Pancreas (tissue), 10 donors: ENCODE data around the gene KIAA1210. TPM values are rescaled to one million over a fixed set of nuclear protein-coding genes. Genes with fewer than 3 reads are reported as not detected.

Source experiments
- ATAC-seq, 4 donors: fragments of 200-7000 bp; cut with Tn5 transposase; one replicate each; pipeline versions ENCODE4 v1.8.0 to v1.9.1; 2020; ENCODE audit warnings: mild to moderate bottlenecking in 4 of 4, moderate library complexity in 4 of 4
- DNase-seq, 6 donors: peaks; one replicate each; pipeline ENCODE4 v3.0.0-alpha.2; 2020
- FAIRE-seq: peaks from 2 replicates; lab custom pipeline; 2012; peaks lifted over from hg19 to GRCh38; lab: Jason Lieb, UNC
- H3K27ac ChIP-seq, 4 donors: fragments of 200-600 bp; sonication (generic); 1 replicate in 3 of 4; 2 replicates in 1 of 4; pipeline versions ENCODE4 v1.5.0 to v1.8.0; 2020
- H3K27me3 ChIP-seq, 4 donors: fragments of 200-600 bp; one replicate each; pipeline ENCODE4 v1.8.0; 2021
- H3K36me3 ChIP-seq, 3 donors: fragments of 200-600 bp; sonication (generic) in 1 of 3; one replicate each; pipeline versions ENCODE4 v1.5.0 to v1.8.0; 2020 to 2021
- H3K4me1 ChIP-seq, 3 donors: fragments of 200-600 bp; one replicate each; pipeline ENCODE4 v1.8.0; 2021
- H3K4me3 ChIP-seq, 4 donors: fragments of 200-600 bp; sonication (generic) in 2 of 4; one replicate each; pipeline versions ENCODE4 v1.5.0 to v1.8.0; 2020 to 2021
- H3K9me3 ChIP-seq, 4 donors: fragments of 200-600 bp; one replicate each; pipeline ENCODE4 v1.8.0; 2021
- CTCF ChIP-seq, 4 donors: fragments of 200-600 bp; sonication (generic) in 3 of 4; IDR thresholded peaks; one replicate each; pipeline versions ENCODE4 v1.5.0 to v1.8.0; 2021; ENCODE audit warnings: antibody characterized with exemption in 4 of 4
- WGBS, 2 donors: extraction: QIAGEN DNeasy Blood & Tissue Kit; methylation state at CpG; one replicate each; pipeline ENCODE4 v1.1.7; 2013; 5-methylcytosine and 5-hydroxymethylcytosine counted together
- intact Hi-C, 3 donors: fragments of 100-400 bp; cut with DNase I; formaldehyde crosslinking; loops; one replicate each; pipeline versions ENCODE4 v1.11.1 to v1.14.2; 2022
- polyA plus RNA-seq, 2 donors: library from polyadenylated mRNA; stranded (reverse); fragments of 200-250 nt; gene quantifications; one replicate each; pipeline ENCODE4 v1.2.3, GENCODE V29; 2013
- total RNA-seq, 6 donors: library from RNA; stranded (reverse); fragmentation: NEBNext Ultra II Directional in 4 of 6; extraction: Animal tissue kit (Norgen Biotek cat#: 25700) in 4 of 6; gene quantifications; one replicate each; pipeline versions ENCODE4 v1.2.1 to v1.2.4, GENCODE V29; 2021 to 2023
- donor health status: healthy with polysubstance abuse.
- donor health status: DM: no; HTN: no; CAD: no; lungs with moderate emphysema.
- donor health status: DM: no; HTN: no; CAD: no.
- donor health status: control.
- donor health status: control.
- donor health status: Bipolar disorder and iron deficiency.
- donor health status: DM: yes; HTN: yes; CAD: no.
- donor health status: DM: no; HTN: no; CAD: no.
- donor health status: DM: no; HTN: no; CAD: no.
- donor health status: DM: yes; HTN: yes; CAD: no.

The KIAA1210 gene
- total and polyA plus RNA-seq, 8 donors = 0.03 TPM; not detected in 7

- intact Hi-C loops = no loop called here
- no peak for ATAC-seq
- Histone ChIP-seq H3K36me3 (no peaks in the 10 kb centered on the region), H3K9me3 (no peaks in the 10 kb centered on the region), H3K27me3 (peaks cover 0 to 5% (median 0%) of the 10 kb centered on the region in 4 donors), H3K27ac (no peak overlapping the region), H3K4me1 (no peaks in the 10 kb centered on the region), H3K4me3 (no peak overlapping the region)
- DNase-seq = no peak
- WGBS, 2 donors = 83 to 100% methylated on average over 1 of the region's 1 CpG
- FAIRE-seq = no peak
- no peak for TF ChIP-seq CTCF (IDR thresholded peaks at IDR 0.05)
Measured at GRCh38 chrX:119156241-119156640, 28.6 kb upstream of the KIAA1210 start.

DNA sequence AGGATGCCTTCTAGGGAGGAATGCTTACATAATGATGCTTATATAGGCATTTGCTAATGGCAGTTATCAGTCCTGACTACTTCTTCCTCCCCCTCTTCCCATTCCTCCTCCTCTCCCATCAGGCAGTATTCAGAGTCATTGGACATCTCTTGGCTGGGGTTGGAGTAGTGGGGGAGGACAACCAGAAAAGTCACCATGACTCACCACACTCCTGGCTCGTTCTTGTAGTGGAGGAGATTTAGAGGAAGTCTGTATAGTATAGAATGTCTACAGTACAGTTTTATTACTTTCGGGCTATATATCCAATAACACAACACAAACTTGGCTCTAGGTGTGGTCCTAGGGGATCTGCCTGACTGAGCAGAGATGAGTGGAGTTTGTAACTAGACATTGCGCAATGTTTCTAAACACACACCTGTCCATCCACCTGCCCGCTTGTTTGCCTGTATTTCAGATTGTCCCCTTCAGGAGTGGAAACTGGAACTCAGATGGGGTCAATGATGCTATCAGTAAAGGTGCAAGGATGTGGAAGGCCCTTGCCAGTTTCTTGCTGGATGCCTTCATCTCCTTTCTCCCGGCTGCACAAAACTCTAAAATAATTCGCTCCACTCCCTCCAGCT is 27.9 kb upstream of the KIAA1210 start:
- Histone ChIP-seq H3K9me3 (no peaks in the 10 kb centered on the region), H3K4me1 (no peaks in the 10 kb centered on the region), H3K4me3 (no peak overlapping the region), H3K27ac (no peak overlapping the region), H3K27me3 (no peaks in the 10 kb centered on the region), H3K36me3 (no peaks in the 10 kb centered on the region)
- no peak for FAIRE-seq
- DNase-seq = no peak
- ATAC-seq = no peak
- intact Hi-C loops = no loop called here
- 57 to 62% methylated on average over 6 of the region's 6 CpGs for WGBS, 2 donors
- no peak for TF ChIP-seq CTCF (IDR thresholded peaks at IDR 0.05)

DNA sequence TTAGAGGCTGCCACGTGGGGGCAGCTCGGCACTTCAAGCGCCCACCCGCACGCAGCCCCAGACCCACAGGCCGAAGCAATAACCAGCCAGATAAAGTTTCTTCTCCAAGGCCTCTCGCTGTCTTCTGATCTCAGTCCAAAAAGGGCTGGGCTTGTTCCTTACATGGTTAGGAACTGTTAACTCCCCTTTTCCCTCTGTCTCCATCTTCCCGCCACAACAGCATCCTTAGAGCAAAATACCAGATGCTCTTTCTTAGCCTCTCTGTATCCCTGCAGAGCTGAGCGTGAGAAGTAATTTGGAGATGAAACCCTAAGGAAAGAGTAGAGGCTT is 23.4 kb upstream of the KIAA1210 start:
- WGBS, 2 donors = 43 to 51% methylated on average over 9 of the region's 9 CpGs
- no peak for TF ChIP-seq CTCF (IDR thresholded peaks at IDR 0.05)
- intact Hi-C loops = no loop called here
- Histone ChIP-seq H3K27me3 (no peaks in the 10 kb centered on the region), H3K4me1 (no peaks in the 10 kb centered on the region), H3K4me3 (no peak overlapping the region), H3K27ac (no peak overlapping the region), H3K9me3 (no peaks in the 10 kb centered on the region), H3K36me3 (no peaks in the 10 kb centered on the region)
- ATAC-seq = no peak
- DNase-seq = no peak
- FAIRE-seq = no peak

- Histone ChIP-seq H3K36me3 (no peaks in the 10 kb centered on the region), H3K27me3 (no peaks in the 10 kb centered on the region), H3K4me1 (no peaks in the 10 kb centered on the region), H3K27ac (no peak overlapping the region), H3K4me3 (no peak overlapping the region), H3K9me3 (no peaks in the 10 kb centered on the region)
- peak in 1 of 6 donors; percentile 69 for DNase-seq
- intact Hi-C loops = no loop called here
- 45 to 57% methylated on average over 42 of the region's 42 CpGs for WGBS, 2 donors
- no peak for TF ChIP-seq CTCF (IDR thresholded peaks at IDR 0.05)
- ATAC-seq = no peak
- FAIRE-seq = no peak
Measured at GRCh38 chrX:119150163-119151050, 22.8 kb upstream of the KIAA1210 start.

DNA sequence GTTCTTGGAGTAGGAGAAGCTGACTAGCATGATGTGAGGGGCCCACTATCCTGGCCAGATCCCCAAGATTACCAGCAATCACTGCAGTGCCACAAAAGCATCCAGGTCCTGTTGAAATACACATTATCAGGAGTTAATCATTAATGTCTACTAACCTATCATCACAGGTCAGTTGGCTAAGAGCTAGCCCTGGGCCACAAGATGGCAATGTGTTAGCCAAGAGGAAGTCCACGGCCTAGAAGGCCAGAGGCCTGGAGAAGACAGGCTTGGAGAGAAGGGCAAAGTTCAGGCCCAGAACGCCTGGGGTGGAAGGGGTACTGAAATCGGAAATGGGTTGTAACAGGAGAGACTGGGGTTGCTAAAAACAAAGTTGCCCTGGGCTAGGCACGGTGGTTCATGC is 19.9 kb upstream of the KIAA1210 start:
- H3K27ac ChIP-seq = no peak overlapping the region
- H3K9me3 ChIP-seq = no peaks in the 10 kb centered on the region
- H3K36me3 ChIP-seq = no peaks in the 10 kb centered on the region
- TF ChIP-seq CTCF (IDR thresholded peaks at IDR 0.05) = no peak
- H3K4me1 ChIP-seq = no peaks in the 10 kb centered on the region
- WGBS, 2 donors = 60 to 61% methylated on average over 4 of the region's 4 CpGs
- ATAC-seq = peak in 1 of 4 donors; percentile 54
- H3K27me3 ChIP-seq = no peaks in the 10 kb centered on the region
- no peak overlapping the region for H3K4me3 ChIP-seq
- FAIRE-seq = no peak
- no peak for DNase-seq
- intact Hi-C loops = no loop called here
